Astrocyte of the hippocampus (primary cell): Measurements from ENCODE around the gene ZNF285.
"Not testable (repeated sequence)": the region's sequence is repeated elsewhere in the genome, so short reads cannot be mapped to it uniquely, and the experiment has no call there.

Experiments
- DNase-seq: peaks from one replicate; pipeline ENCODE4 v3.0.0; 2011; ENCODE audit warnings: low read depth, low spot score

The ZNF285 gene

DNA sequence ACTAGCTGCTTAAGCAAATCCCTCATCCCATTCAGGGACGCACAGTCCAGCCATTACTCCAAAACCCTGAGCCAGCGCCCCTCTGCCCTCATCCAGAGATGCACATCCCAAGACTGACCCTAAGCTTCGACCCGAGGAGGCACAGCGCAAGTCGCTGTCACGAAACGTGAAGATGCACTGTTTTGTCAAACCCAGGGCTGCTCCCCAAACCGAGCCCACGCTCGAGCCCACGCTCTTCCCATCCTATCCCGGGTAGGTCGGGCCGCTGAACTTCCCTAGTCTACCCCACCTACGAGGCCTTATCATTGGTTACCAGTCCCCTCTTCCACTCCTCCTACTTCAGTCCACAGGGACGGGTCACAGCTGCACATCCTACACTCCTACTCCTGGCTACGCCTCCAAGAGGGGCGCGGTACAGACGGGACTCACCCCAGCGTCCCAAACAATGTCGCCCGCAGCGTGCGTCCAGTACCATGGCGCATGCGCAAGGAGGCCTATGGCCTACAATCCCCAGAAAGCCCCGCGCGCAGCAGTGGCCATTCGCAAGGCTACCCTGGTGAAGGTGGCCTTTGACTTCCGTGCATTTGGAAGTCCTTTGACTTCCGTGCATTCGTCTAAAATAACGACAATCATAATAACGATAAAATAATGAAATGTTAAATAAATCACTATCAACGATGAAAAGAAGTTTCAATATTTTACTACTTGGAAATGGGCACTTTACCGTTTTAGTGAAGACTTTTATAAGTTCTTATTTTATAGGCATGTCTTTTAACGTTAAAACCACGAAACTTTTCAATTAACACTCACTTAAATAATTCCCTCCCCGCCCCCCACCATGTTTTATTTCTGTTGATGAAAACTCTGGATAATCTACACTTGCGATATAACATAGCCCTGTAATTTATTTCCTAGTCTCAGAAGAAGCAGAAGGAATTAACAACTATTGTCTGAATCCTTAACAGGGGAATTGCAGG lies at the start of gene ZNF285:
Gene ZNF285, minus strand, starts transcription at position 470 of the 977 bp plus-strand sequence. CDS start 4,395 bp downstream, outside the sequence.
- peak; percentile 98 for DNase-seq

GRCh38 chr19:44447916-44448674 lies 46.7 kb upstream of the ZNF285 start, which contains the start of gene ZNF229:
Gene ZNF229 (minus strand): TSS chr19:44448472. CDS start chr19:44442847, 5,625 bp downstream.
- peak; percentile 97 for DNase-seq

DNA sequence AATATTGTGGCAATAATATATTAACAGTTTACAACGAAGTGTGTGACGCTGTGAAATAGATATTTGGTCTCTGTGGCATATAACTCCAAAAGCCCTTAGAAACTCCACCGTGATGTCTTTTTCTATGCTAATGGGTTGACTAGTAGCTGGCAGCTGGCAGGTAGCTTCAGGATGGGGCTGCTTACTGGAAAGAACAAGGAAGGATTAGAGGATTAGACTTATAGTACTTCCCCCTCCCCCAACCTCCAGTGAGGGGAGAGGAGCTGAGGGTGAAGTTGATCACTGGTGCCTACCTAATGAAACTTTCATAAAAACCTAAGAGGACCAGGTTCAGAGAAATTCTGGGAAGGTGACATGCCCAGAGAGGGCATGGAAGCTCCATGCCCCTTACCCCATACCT lies 37.0 kb upstream of the ZNF285 start:
- DNase-seq, result no peak

DNA sequence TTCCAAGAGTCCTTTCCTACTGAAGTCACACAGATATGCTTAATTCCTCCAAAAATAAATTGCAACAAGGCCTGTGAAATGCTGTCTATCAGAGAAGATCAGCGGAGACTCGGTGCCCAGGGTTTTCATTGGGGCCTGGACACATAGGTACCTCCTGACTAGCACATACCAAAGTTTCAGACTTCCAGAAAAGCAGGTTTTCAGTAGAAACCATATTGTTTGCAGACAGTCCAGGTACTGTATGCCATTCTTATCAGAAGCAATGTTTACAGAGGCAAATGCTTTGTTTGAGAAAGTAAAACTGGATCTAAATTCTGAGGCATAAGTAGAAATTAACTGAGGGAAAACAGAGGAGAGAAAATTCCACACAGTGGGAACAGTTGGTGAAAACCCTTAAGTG lies 34.0 kb upstream of the ZNF285 start:
- no peak for DNase-seq

GRCh38 chr19:44430956-44431355 lies 29.5 kb upstream of the ZNF285 start:
- DNase-seq, result no peak

GRCh38 chr19:44415553-44415952 lies 14.1 kb upstream of the ZNF285 start:
- DNase-seq, result not testable (repeated sequence)

DNA sequence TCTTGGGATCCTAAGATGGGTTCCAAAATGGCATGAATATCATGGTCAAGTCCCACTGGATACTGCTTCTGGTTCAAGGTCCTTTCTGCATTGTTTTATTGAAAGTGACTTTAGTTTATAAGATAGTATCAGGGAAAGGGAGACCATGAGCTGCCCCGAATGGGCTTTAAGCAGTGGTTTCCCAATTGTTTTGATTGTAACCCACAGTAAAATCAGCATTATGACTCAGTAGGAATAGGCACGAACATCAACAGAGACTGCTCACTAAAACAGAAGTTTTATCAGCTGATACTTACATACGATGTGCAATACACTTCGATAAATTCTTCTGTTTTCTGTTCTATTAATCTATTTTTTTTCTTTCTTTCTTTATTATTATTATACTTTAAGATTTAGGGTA lies 12.1 kb downstream of the ZNF285 start:
- peak; percentile 37 for DNase-seq

DNA sequence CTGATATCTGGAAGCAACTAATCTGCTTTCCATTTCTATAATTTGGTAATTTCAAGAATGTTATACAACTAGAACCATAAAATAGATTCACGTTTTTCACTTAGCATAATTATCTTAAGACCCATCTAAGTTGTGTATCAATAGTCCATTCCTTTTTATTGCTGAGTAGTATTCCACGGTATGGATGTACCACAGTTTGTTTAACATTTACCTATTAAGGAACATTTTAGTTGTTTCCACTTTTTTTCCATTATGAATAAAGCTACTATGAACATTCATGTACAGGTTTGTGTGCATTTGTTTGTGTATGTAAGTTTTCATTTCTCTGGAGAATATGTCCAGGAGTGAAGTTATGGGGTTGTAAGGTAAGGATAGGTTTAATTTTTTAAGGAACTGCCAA lies 26.6 kb downstream of the ZNF285 start:
- DNase-seq, result no peak

DNA sequence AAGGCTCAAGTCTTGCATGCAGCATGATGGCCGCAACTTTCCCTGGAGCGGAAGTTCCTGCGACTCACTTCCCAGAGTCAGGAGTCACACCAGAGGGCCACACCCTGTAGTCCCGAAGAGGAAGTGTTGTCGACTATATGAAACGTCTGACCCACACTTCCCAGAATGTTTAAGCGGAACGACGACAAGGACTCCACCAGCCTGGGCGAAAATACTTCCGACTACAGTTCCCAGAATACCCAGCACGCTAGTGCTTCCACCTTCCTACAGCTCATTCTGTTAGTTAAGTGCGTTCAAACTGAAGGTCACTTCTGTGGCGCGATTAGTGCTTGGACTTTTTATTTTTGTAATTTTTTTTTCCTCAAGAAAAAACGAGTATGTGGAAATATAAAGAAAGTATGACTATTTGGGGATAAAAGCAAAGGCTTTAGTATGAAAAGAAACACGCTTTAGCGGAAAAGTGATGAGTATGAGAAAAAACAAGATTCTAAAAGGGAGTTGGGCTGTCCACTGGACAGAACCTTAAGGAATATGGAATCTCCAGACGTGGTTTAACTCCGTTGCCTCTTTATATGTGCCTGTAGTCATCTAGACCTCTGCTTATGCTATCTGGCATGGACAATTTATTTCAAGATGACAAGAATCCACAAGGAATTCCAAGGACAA lies 29.5 kb downstream of the ZNF285 start:
- no peak for DNase-seq

GRCh38 chr19:44367024-44367423 lies 34.4 kb downstream of the ZNF285 start:
- no peak for DNase-seq

- peak; percentile 95 for DNase-seq
Measured at GRCh38 chr19:44356383-44357111, 44.9 kb downstream of the ZNF285 start, which contains the start of gene ZNF112. Gene ZNF112 (minus strand): TSS chr19:44356680. CDS start chr19:44340539, 16,141 bp downstream.

GRCh38 chr19:44346556-44346955 lies 54.9 kb downstream of the ZNF285 start:
- peak; percentile 37 for DNase-seq

DNA sequence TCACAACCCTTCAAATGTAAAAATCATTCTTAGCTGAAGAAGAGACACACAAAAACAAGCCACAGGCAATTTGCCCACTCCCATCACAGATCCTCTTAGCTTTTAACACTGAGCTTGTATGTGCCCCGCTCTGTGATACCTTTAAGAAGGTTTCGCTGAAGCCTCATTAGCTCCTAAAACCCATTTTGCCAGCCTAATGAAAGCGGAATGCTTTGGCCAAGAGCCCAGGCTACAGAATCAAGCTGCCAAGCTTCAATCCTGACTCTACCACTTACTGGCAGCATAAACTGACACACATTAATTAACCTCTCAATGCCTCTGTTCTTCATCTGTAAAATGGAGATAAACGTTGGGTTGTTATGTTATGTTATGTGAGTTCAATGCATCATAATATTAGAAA lies 55.4 kb downstream of the ZNF285 start:
- DNase-seq, result peak; percentile 84

DNA sequence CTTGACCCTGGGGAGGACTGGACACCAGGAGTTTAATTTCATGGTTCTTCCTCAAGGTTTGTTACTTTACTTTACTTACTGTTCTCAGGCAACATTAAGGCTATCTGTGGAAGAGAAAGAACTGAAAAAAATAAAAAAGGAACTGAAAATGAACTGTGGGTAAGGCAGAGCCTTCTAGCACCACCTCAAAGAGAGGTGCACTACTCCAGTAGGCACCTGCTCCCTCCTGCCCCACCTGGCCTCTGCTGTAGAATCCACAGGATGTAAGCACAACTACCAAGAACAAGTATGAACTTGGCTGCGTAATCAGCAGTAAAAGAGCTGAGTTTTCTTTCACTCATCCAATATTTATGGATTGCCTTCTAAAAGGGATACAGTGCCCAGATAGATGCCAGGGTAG lies 57.2 kb downstream of the ZNF285 start:
- DNase-seq, result no peak

- no peak for DNase-seq
Measured at GRCh38 chr19:44341794-44342193, 59.6 kb downstream of the ZNF285 start.

GRCh38 chr19:44334639-44335038 lies 66.8 kb downstream of the ZNF285 start:
- not testable (repeated sequence) for DNase-seq
